Duodenal mucosa (tissue), 2 donors: ENCODE results near the gene CIC.

Experiments used
- H3K27ac ChIP-seq: one replicate; pipeline ENCODE4 v1.7.0; 2013; ENCODE audit warnings: low read depth, low read length
- H3K27me3 ChIP-seq, 2 donors: one replicate each; pipeline ENCODE4 v1.7.0; 2013; ENCODE audit warnings: low read length in 2 of 2, control low read depth in 1 of 2; ENCODE audit not compliant: insufficient read depth in 2 of 2, control insufficient read depth in 1 of 2
- H3K36me3 ChIP-seq, 2 donors: one replicate each; pipeline ENCODE4 v1.7.0; 2013; ENCODE audit warnings: low read length in 2 of 2, control low read depth in 1 of 2; ENCODE audit not compliant: insufficient read depth in 2 of 2, control insufficient read depth in 1 of 2
- H3K4me1 ChIP-seq, 2 donors: one replicate each; pipeline ENCODE4 v1.7.0; 2013; ENCODE audit warnings: low read length in 2 of 2, control low read depth in 1 of 2; ENCODE audit not compliant: insufficient read depth in 2 of 2, control insufficient read depth in 1 of 2
- H3K4me3 ChIP-seq, 2 donors: one replicate each; pipeline ENCODE4 v1.7.0; 2013; ENCODE audit warnings: low read length in 2 of 2, low read depth in 1 of 2
- H3K9ac ChIP-seq, 2 donors: one replicate each; pipeline ENCODE4 v1.7.0; 2013; ENCODE audit warnings: low read length in 2 of 2, low read depth in 1 of 2
- H3K9me3 ChIP-seq, 2 donors: one replicate each; pipeline ENCODE4 v1.7.0; 2013; ENCODE audit warnings: low read length in 2 of 2, control low read depth in 1 of 2; ENCODE audit not compliant: control insufficient read depth in 1 of 2

Gene CIC

DNA sequence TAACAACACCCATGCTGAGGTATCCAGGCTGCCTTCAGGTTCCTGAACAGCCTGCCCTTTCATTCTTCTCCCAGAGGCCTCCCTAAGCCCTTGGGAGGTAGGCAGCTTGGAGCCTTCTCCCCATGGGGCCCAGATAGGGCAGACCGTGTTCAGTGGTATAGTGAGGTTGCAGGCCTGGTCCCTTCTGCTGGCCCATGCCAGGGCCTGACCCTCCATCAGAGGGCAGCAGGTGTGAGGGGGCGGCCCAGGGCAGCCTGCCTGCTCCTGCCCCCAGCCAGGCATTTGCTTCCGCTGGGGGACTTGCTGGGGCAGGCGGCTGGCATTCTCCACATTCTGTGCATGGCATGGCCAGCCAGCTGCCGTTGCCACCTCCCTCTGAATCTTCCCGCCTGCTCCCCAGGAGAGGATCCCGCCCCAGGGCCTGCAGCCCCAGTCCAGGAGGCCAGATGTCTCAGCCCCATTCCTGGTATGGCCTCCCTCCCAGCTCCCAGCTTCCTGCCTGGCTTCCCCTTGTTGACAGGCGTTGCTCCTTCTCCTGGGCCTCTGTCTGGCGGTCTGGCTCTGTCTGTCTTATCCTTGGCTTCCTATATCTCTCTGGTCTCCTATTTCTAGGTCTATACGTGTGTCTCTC, 8.9 kb downstream of the CIC start:
- no peaks in the 10 kb centered on the region for H3K27me3 ChIP-seq
- peak overlapping the region; percentile 34 to 62 for H3K9ac ChIP-seq
- peaks cover 4 to 31% of the 10 kb centered on the region in 2 donors for H3K36me3 ChIP-seq
- peak overlapping the region; percentile 37 for H3K27ac ChIP-seq
- no peaks in the 10 kb centered on the region for H3K9me3 ChIP-seq
- H3K4me1 ChIP-seq = peaks cover 56 to 59% of the 10 kb centered on the region in 2 donors
- peak overlapping the region in 1 of 2 donors; percentile 24 for H3K4me3 ChIP-seq

DNA sequence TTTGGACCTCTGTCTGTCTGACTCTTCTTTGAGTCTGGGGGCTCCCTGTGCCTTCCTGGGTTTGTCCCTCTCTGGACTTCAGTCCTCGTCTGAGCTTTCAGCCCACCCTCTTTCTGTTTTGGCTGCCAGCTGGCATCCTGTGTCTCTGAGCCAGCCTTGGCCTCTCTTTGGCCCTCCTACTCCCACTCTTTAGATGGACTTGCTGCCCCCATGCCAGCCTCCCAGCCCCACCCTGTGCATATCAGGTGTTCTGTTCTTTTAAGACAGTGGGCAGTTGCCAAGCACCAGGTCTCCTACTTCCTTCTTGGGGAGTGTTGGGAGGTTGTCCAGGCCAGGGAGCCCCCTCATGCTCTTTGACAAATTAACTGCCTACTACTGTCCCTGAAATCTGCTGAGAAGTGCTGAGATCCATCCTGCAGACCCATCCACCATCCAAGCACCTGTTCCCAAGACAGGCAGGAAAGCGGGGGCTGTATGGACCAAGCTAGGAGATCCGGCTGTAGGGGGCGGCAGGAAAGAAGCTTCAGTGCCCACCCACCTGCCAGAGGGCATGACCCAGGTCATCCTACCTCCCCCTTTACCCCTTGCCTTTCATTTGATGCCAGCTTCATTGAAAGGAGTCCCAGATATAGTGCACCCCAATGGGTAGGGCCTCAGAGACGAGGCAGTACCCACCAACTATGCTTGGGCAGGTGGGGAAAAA, 9.6 kb downstream of the CIC start:
- Histone ChIP-seq H3K9me3 (no peaks in the 10 kb centered on the region), H3K4me1 (peaks cover 61 to 64% of the 10 kb centered on the region in 2 donors), H3K4me3 (peak overlapping the region in 1 of 2 donors; percentile 24), H3K27me3 (no peaks in the 10 kb centered on the region), H3K27ac (peak overlapping the region; percentile 37), H3K36me3 (peaks cover 4 to 24% of the 10 kb centered on the region in 2 donors), H3K9ac (peak overlapping the region; percentile 62 to 80)

DNA sequence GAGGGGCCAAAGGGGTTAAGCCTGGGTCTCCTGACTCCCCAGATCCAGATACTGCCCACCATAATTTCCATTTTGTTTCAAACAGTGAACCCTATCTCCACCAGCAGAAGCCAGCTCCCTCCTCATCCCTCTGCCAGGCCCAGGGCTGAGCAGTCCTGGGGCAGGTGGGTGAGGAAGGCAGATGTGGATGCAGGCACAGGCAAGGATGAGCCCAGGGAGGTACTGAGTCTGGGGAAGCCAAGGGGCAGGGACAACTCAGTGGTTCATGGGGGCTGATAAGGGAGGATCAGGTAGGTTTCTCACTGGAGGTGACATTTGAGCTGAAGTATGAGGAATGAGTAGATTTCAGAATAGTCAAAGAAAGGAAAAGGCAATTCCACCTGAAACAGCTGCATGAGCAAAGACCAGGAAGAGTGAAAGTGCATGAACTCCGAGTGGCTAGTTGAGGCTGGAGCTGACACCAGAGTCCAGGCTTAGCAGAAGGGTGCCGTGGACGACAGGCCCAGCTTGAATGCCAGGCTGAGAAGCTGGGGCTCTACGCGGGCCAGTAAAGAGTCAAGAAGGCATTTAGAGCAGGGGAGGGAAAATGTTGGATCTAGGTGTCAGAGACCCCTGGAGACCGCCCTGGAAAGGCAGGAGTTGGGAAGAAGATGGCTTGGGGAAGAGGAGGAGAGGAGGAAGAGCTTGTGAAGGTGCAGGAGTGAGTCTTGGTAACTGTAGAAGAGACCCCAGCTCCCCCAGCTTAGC, 10.3 kb downstream of the CIC start:
- H3K9ac ChIP-seq = peak overlapping the region; percentile 62 to 80
- no peaks in the 10 kb centered on the region for H3K9me3 ChIP-seq
- H3K4me3 ChIP-seq = peak overlapping the region; percentile 84 to 86
- H3K36me3 ChIP-seq = peaks cover 4 to 18% of the 10 kb centered on the region in 2 donors
- H3K27ac ChIP-seq = no peak overlapping the region
- H3K27me3 ChIP-seq = no peaks in the 10 kb centered on the region
- peaks cover 61 to 64% of the 10 kb centered on the region in 2 donors for H3K4me1 ChIP-seq

DNA sequence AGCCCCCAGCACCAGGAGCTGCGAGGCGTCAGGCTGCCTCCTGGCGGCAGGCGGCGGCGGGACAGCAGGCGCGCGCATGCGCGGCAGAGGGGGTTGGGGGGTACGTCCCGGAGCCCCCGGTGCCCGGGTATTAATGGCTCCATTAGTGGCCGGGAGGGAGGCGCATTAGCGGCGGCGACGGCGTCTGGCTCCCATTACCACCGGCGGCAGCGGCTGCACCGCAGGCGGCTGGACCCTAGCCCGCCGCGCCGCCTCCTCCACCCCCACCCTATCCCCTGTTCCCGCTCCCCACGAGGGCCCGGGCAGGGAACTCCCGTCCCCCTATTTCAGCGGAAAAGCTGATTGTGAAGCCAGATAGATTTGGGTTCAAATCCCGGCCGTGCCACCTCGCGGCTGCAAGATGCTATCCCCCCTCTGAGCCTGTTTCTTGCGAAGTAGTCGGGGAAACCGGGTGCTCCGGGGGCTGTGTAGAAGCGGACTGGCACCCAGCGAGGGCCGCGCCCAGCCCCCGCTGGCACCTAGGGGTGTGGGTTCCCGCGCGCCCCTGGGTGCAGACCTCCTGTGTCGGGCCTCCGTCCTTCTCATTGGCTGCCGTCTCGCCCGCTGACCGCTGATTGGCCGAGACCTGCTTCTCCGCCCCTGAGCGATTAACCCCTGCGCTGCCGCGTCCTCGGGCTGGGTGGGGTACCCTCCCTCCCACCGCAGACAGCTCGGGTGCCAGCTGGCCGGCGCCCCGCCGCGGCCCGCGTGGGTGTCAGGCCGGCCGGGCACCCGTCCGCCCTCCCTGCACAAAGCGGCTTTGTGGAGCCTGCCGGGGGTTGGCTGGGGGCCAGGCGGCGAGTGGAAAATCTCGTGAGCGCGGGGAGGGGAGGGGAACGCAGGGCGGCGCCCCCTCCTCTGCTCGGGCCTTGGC, 11.1 kb downstream of the CIC start:
- peak overlapping the region; percentile 62 to 80 for H3K9ac ChIP-seq
- peak overlapping the region; percentile 84 to 86 for H3K4me3 ChIP-seq
- no peaks in the 10 kb centered on the region for H3K27me3 ChIP-seq
- H3K4me1 ChIP-seq = peaks cover 61 to 67% of the 10 kb centered on the region in 2 donors
- peaks cover 0 to 11% of the 10 kb centered on the region in 2 donors for H3K36me3 ChIP-seq
- no peaks in the 10 kb centered on the region for H3K9me3 ChIP-seq
- H3K27ac ChIP-seq = peak overlapping the region; percentile 60

DNA sequence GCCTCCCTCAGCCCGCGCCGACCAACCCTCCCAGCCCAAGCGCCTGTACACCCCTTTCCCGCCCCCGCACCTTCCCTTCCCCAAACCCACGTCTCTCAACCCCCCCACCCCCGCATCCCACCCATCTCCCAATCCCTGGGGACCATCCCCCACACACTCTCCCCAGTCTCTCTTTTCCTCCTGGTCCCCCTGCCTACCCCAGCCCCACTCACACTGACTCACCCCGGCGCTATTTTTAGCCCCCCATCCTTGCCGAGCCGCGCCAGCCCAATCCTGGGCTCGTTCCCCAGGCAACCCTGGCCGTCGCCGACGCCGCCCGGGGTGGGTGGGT, 11.7 kb downstream of the CIC start:
- H3K9ac ChIP-seq = peak overlapping the region; percentile 62 to 80
- peak overlapping the region; percentile 60 for H3K27ac ChIP-seq
- peaks cover 0 to 11% of the 10 kb centered on the region in 2 donors for H3K36me3 ChIP-seq
- H3K27me3 ChIP-seq = no peaks in the 10 kb centered on the region
- H3K9me3 ChIP-seq = no peaks in the 10 kb centered on the region
- peak overlapping the region; percentile 84 to 86 for H3K4me3 ChIP-seq
- peaks cover 65 to 73% of the 10 kb centered on the region in 2 donors for H3K4me1 ChIP-seq

DNA sequence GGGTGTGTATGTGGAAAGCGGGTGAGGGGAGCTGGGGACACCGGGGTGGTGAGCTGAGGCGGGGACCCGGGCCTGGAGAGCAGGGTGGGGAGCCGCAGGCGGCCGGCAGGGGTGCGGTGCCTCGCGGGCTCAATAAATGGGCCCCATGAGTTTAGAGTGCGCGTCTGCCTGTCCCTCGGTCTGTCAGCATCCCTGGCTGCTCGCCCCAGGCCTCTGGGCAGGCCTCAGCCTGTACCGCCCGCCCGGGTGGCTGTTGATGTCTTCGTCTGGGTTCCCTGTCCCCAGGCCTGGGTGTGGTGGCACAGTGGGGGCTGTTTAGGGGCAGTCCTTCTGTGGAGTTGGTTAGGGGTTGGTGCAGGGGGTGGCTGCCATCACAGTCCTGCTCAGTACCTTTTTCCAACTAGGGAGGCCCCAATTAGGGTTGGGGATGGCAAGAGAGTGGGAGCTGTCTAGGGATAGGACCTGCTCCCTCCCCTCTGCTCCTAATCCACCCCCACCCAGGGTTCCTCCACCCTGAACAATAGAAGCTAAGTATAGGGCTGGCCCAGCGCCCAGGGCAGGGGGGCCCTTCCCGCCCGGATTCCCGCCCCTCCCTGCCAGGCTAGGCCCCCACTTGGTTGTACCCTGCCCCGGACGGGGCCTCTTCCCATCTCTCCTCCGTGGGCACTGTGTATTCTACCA, 12.2 kb downstream of the CIC start:
- H3K27me3 ChIP-seq = no peaks in the 10 kb centered on the region
- peak overlapping the region; percentile 84 for H3K27ac ChIP-seq
- peak overlapping the region in 1 of 2 donors; percentile 23 for H3K9ac ChIP-seq
- peaks cover 0 to 6% of the 10 kb centered on the region in 2 donors for H3K36me3 ChIP-seq
- H3K9me3 ChIP-seq = no peaks in the 10 kb centered on the region
- H3K4me1 ChIP-seq = peaks cover 65 to 73% of the 10 kb centered on the region in 2 donors
- H3K4me3 ChIP-seq = peak overlapping the region in 1 of 2 donors; percentile 17

DNA sequence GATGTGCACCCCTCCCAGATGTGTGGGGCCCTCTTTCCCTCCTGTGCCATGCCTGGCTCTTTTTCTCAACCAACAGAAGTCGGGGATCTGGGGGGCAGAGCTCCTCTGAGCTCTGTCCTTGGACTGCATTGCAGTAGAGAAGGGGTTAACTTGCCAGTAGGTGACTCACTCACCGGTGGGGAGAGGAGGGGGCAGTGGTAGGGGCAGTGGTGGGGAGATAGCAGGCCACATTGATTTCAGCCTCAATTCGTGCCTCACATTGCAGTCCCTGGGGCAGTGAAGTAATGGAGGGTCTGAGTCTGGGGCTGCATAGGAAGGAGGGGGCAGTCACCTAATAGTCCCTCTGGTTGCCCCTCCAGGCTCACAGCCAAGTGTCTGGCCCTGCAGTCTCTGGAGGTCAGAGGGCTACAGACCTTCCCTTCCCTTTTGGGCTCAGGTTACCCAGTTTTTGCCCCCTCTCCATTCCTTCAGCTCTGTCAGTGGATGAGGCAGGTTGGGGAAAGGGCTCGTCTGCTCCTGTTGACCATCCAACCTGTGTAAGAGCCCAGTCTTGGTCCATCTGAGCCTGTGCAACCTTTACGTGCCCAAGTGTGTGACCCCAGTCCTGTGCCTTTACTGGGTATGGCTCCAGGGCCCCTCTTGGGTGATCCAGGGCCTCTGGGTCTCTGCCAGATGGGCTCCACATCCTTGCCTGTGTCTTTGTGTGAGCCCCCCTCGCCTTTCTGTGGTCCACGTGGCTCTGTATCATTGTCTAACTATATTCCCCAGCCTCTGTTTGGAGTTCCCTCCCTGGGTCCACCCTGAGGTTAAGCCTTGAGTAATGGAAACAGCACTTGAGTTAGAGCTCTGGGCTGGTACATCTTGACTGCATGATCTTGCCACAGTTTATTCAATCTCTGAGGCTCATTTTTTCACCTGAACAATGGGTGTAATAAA, 13.0 kb downstream of the CIC start:
- Histone ChIP-seq H3K4me1 (peaks cover 62 to 69% of the 10 kb centered on the region in 2 donors), H3K27me3 (no peaks in the 10 kb centered on the region), H3K4me3 (no peak overlapping the region), H3K9ac (peak overlapping the region; percentile 15 to 23), H3K36me3 (peaks cover 0 to 5% of the 10 kb centered on the region in 2 donors), H3K27ac (peak overlapping the region; percentile 84), H3K9me3 (no peaks in the 10 kb centered on the region)

DNA sequence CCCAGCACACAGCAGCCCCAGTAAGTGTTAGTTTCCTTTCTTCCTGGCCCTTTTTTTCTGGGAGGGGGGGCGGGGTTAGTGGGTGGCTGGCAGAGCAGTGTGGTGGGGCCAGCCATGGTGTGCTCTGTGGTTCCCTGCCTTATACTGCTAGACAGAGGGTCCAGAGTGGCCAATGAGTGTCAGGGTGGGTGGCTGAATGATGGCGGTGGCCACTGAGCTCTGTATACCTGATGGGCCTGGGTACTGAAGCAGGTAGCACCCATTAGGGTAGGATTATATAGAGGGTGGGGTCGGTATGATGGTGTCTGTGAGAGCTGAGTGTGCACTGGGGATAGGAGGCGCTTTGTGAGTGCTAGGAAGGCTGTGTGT, 13.8 kb downstream of the CIC start:
- H3K36me3 ChIP-seq = peaks cover 6 to 12% of the 10 kb centered on the region in 2 donors
- H3K9ac ChIP-seq = peak overlapping the region; percentile 51 to 83
- H3K4me3 ChIP-seq = peak overlapping the region; percentile 61 to 80
- H3K27me3 ChIP-seq = no peaks in the 10 kb centered on the region
- H3K27ac ChIP-seq = peak overlapping the region; percentile 83
- H3K9me3 ChIP-seq = no peaks in the 10 kb centered on the region
- peaks cover 57 to 63% of the 10 kb centered on the region in 2 donors for H3K4me1 ChIP-seq
